Measurements from ENCODE around the gene ABI3.

- TF ChIP-seq, protein P1, sequence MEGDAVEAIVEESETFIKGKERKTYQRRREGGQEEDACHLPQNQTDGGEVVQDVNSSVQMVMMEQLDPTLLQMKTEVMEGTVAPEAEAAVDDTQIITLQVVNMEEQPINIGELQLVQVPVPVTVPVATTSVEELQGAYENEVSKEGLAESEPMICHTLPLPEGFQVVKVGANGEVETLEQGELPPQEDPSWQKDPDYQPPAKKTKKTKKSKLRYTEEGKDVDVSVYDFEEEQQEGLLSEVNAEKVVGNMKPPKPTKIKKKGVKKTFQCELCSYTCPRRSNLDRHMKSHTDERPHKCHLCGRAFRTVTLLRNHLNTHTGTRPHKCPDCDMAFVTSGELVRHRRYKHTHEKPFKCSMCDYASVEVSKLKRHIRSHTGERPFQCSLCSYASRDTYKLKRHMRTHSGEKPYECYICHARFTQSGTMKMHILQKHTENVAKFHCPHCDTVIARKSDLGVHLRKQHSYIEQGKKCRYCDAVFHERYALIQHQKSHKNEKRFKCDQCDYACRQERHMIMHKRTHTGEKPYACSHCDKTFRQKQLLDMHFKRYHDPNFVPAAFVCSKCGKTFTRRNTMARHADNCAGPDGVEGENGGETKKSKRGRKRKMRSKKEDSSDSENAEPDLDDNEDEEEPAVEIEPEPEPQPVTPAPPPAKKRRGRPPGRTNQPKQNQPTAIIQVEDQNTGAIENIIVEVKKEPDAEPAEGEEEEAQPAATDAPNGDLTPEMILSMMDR (IDR thresholded peaks at IDR 0.05): no peak
- TF ChIP-seq POLR2A (IDR thresholded peaks at IDR 0.05): no peak
These were observed 39.5 kb downstream of the ABI3 start for GRCh38 chr17:49249890-49250522.
